Choroid plexus epithelial cell (primary cell): ENCODE results near the gene TMEM150C.

Source experiments
- DNase-seq: peaks from one replicate; pipeline ENCODE4 v3.0.0-alpha.2; 2010; ENCODE audit warnings: low read depth
- H3K4me3 ChIP-seq: 2 replicates; pipeline ENCODE4 v1.5.1; 2011; ENCODE audit warnings: low read depth, mild to moderate bottlenecking, control low read depth, low read length, moderate library complexity
- TF ChIP-seq, protein P1 (sequence below): conservative IDR thresholded peaks from 2 replicates; pipeline ENCODE4 v1.5.1; 2011; ENCODE audit warnings: low read depth, mild to moderate bottlenecking, control low read depth, inconsistent platforms, low read length, moderate library complexity

The TMEM150C gene

GRCh38 chr4:82561786-82562563 lies at the start of gene TMEM150C:
TSS of gene TMEM150C (minus strand) at chr4:82561988. CDS start at chr4:82504657, 57,331 bp downstream.
- H3K4me3 ChIP-seq: peak within 1 kb of the TSS; percentile 50
- TF ChIP-seq, protein P1, sequence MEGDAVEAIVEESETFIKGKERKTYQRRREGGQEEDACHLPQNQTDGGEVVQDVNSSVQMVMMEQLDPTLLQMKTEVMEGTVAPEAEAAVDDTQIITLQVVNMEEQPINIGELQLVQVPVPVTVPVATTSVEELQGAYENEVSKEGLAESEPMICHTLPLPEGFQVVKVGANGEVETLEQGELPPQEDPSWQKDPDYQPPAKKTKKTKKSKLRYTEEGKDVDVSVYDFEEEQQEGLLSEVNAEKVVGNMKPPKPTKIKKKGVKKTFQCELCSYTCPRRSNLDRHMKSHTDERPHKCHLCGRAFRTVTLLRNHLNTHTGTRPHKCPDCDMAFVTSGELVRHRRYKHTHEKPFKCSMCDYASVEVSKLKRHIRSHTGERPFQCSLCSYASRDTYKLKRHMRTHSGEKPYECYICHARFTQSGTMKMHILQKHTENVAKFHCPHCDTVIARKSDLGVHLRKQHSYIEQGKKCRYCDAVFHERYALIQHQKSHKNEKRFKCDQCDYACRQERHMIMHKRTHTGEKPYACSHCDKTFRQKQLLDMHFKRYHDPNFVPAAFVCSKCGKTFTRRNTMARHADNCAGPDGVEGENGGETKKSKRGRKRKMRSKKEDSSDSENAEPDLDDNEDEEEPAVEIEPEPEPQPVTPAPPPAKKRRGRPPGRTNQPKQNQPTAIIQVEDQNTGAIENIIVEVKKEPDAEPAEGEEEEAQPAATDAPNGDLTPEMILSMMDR: no peak
- DNase-seq: peak; percentile 6

GRCh38 chr4:82611527-82611926 lies 49.7 kb upstream of the TMEM150C start:
- TF ChIP-seq, protein P1: no peak
- no peak for DNase-seq
- H3K4me3 ChIP-seq: no peak overlapping the region

DNA sequence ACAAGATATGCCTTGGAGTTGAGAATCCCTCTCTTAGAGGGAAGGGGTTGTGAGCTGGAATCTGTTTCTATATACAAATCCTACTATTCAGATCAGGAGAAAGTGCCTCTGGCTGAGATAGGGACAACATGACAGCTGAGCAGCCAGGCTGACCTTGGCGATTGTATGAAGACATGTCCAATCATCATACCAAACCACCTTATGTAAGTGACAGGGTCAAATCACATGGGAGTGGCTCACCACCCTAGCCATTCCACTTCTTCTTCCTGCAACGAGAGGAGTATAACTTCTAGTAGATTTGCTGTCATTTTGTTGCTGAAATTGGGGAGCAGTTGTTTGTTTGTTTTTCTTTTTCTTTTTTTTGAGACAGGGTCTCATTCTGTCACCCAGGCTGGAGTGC lies 48.3 kb upstream of the TMEM150C start:
- DNase-seq: no peak
- H3K4me3 ChIP-seq: no peak overlapping the region
- TF ChIP-seq, protein P1: no peak

GRCh38 chr4:82606622-82607021 lies 44.8 kb upstream of the TMEM150C start:
- DNase-seq: no peak
- H3K4me3 ChIP-seq: no peak overlapping the region
- TF ChIP-seq, protein P1: no peak

DNA sequence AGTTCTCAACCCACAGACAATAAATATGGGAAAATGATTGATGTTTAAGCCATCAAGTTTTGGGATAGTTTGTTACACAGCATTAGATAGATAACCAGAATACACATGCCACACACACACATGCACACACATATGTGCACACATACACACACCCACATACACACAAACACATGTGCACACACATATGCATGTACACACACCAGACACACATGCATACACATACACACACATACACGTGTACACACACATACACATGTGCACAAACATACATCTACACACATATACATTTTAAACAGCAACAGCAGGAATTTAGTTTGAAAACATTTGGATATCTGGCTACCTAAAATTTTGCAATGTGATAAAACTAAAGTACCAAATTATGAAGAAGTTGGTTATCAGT lies 42.7 kb upstream of the TMEM150C start:
- H3K4me3 ChIP-seq: no peak overlapping the region
- TF ChIP-seq, protein P1: no peak
- DNase-seq: no peak

- peak; percentile 11 for DNase-seq
- no peak overlapping the region for H3K4me3 ChIP-seq
- TF ChIP-seq, protein P1: no peak
Measured at GRCh38 chr4:82601242-82602015, 39.6 kb upstream of the TMEM150C start.
